Measurements from ENCODE around the gene UBLCP1. TPM values are rescaled to one million over a fixed set of nuclear protein-coding genes. Genes with fewer than 3 reads are reported as not detected.

The UBLCP1 gene
- polyA plus RNA-seq, 2 of the 4 experiments (the other 2 are of a cell fraction): 36.5 to 64.8 TPM

GRCh38 chr5:159317849-159318248 lies 54.8 kb downstream of the UBLCP1 start:
- POLR2A ChIA-PET: no interaction called here

GRCh38 chr5:159318448-159318847 lies 55.4 kb downstream of the UBLCP1 start:
- DNase-seq (ENCODE audit: low read depth in 1 of 2, low spot score in 1 of 2): no peak
- no peak overlapping the region for H3K4me2 ChIP-seq
- ChIA-PET CTCF (interaction anchor here (1.0 to 5.7 kb wide), 9 partner anchors 8 to 669 kb away, joined by 3 to 100 read pairs (median 9); partner anchors contain the start of gene IL12B), POLR2A (no interaction called here)
- no peak for TF ChIP-seq ESRRA (IDR thresholded peaks at IDR 0.05; ENCODE audit: borderline replicate concordance, low read length)
- no peak for TF ChIP-seq ZSCAN20 (CRISPR knock-in tag; IDR thresholded peaks at IDR 0.05)
- no peak for TF ChIP-seq MAZ (IDR thresholded peaks at IDR 0.05; ENCODE audit: borderline replicate concordance, low read depth, low read length)
- no peak for TF ChIP-seq TP53 (CRISPR knock-in tag; IDR thresholded peaks at IDR 0.05)
- TF ChIP-seq JUNB (IDR thresholded peaks at IDR 0.05): no peak
- no peak for TF ChIP-seq RFX5 (IDR thresholded peaks at IDR 0.05)
- TF ChIP-seq HDAC2 (IDR thresholded peaks at IDR 0.05): no peak
- no peak for TF ChIP-seq CTCF (IDR thresholded peaks at IDR 0.05)
- no peak for TF ChIP-seq MYC (IDR thresholded peaks at IDR 0.05; ENCODE audit: borderline replicate concordance, low read length)
- no peak for TF ChIP-seq FOSB (CRISPR knock-in tag; IDR thresholded peaks at IDR 0.05)
- no peak for TF ChIP-seq CHD2 (IDR thresholded peaks at IDR 0.05; ENCODE audit: low read length, partially characterized antibody)
- TF ChIP-seq CBX8 (IDR thresholded peaks at IDR 0.05): no peak
- TF ChIP-seq NFE2L2 (conservative IDR thresholded peaks at IDR 0.05; ENCODE audit: low read length): no peak
- no peak for TF ChIP-seq USF2 (IDR thresholded peaks at IDR 0.05)
- TF ChIP-seq BCL3 (IDR thresholded peaks at IDR 0.05): no peak
- H3K4me1 ChIP-seq: no peaks in the 10 kb centered on the region
- H3K9me3 ChIP-seq: no peaks in the 10 kb centered on the region
- H3K27ac ChIP-seq: no peak overlapping the region
- WGBS (ENCODE audit: missing lambda C conversion rate): 71% methylated on average over 4 of the region's 4 CpGs
- no peak for FAIRE-seq
- H3K4me3 ChIP-seq: no peak overlapping the region
- ATAC-seq: no peak

More at GRCh38 chr5:159317849-159318248, 54.8 kb downstream of the UBLCP1 start:
- no peak for FAIRE-seq
- CTCF ChIA-PET: interaction anchor here (0.9 to 5.7 kb wide), 17 partner anchors 8 to 670 kb away, joined by 3 to 100 read pairs (median 8); partner anchors contain the start of gene IL12B
- Histone ChIP-seq H3K27ac (no peak overlapping the region), H3K4me1 (no peaks in the 10 kb centered on the region), H3K9me3 (no peaks in the 10 kb centered on the region), H3K4me2 (no peak overlapping the region), H3K4me3 (no peak overlapping the region)
- no peak for DNase-seq (ENCODE audit: low read depth in 1 of 2, low spot score in 1 of 2)
- ATAC-seq: no peak
- no peak for TF ChIP-seq HOXA7 (CRISPR knock-in tag; IDR thresholded peaks at IDR 0.05)
- no peak for TF ChIP-seq EHMT2 (IDR thresholded peaks at IDR 0.05; ENCODE audit: low read depth)
- no peak for TF ChIP-seq ATOH8 (CRISPR knock-in tag; IDR thresholded peaks at IDR 0.05; ENCODE audit: low read depth)
- 48% methylated on average over 2 of the region's 2 CpGs for WGBS (ENCODE audit: missing lambda C conversion rate)

- WGBS (ENCODE audit: missing lambda C conversion rate): 74% methylated on average over 3 of the region's 3 CpGs
- DNase-seq (ENCODE audit: low read depth in 1 of 2, low spot score in 1 of 2): no peak
- H3K9me3 ChIP-seq: no peaks in the 10 kb centered on the region
- no peak for FAIRE-seq
- no peak overlapping the region for H3K27ac ChIP-seq
- no peak overlapping the region for H3K4me2 ChIP-seq
- ChIA-PET POLR2A (no interaction called here), CTCF (interaction anchor here (1.0 to 5.7 kb wide), 5 partner anchors 8 to 668 kb away, joined by 3 to 100 read pairs (median 3); no protein-coding TSS in a partner anchor)
- H3K4me3 ChIP-seq: no peak overlapping the region
- no peak for ATAC-seq
- no peak for TF ChIP-seq MAX (IDR thresholded peaks at IDR 0.05)
- TF ChIP-seq RFX5 (IDR thresholded peaks at IDR 0.05): no peak
- no peak for TF ChIP-seq KDM1A (IDR thresholded peaks at IDR 0.05; ENCODE audit: low read depth)
- TF ChIP-seq JUNB (IDR thresholded peaks at IDR 0.05): no peak
- no peak for TF ChIP-seq BHLHE40 (IDR thresholded peaks at IDR 0.05; ENCODE audit: low read depth, low read length)
- TF ChIP-seq CTCF (IDR thresholded peaks at IDR 0.05): no peak
- no peak for TF ChIP-seq PHF8 (IDR thresholded peaks at IDR 0.05; ENCODE audit: borderline replicate concordance, low read depth)
- TF ChIP-seq FOSL2 (IDR thresholded peaks at IDR 0.05): no peak
- no peak for TF ChIP-seq FOSL2 (CRISPR knock-in tag; IDR thresholded peaks at IDR 0.05)
- no peak for TF ChIP-seq ZC3H11A (IDR thresholded peaks at IDR 0.05)
- no peaks in the 10 kb centered on the region for H3K4me1 ChIP-seq
Measured at GRCh38 chr5:159319363-159319762, 56.3 kb downstream of the UBLCP1 start.
